Neural cell (in vitro differentiated cells): ENCODE results near the gene NOTCH3.

ENCODE experiments used
- CTCF ChIP-seq: fragments of 450-650 bp; IDR thresholded peaks from 2 replicates; pipeline ENCODE4 v1.5.1; 2014; ENCODE audit warnings: antibody characterized with exemption, mild to moderate bottlenecking, moderate library complexity; ENCODE audit not compliant: poor library complexity, severe bottlenecking
- EP300 ChIP-seq: fragments of 450-650 bp; conservative IDR thresholded peaks from 2 replicates; pipeline ENCODE4 v1.6.1; 2014; ENCODE audit warnings: antibody characterized with exemption, mild to moderate bottlenecking, moderate library complexity; ENCODE audit not compliant: poor library complexity, severe bottlenecking
- EZH2 ChIP-seq: fragments of 200-600, 300-800 bp; shearing (Covaris generic), sonication (generic); IDR thresholded peaks from 2 replicates; pipeline ENCODE4 v1.6.1; 2014; ENCODE audit warnings: antibody characterized with exemption, low read length, borderline replicate concordance, mild to moderate bottlenecking; ENCODE audit not compliant: insufficient read depth, poor library complexity, severe bottlenecking
- MXI1 ChIP-seq: fragments of 450-650 bp; conservative IDR thresholded peaks from 2 replicates; pipeline ENCODE4 v1.6.1; 2014; ENCODE audit warnings: antibody characterized with exemption, mild to moderate bottlenecking; ENCODE audit not compliant: poor library complexity, severe bottlenecking
- POLR2AphosphoS5 ChIP-seq: IDR thresholded peaks from 2 replicates; pipeline ENCODE4 v1.6.1; 2012
- RAD21 ChIP-seq: fragments of 450-650 bp; conservative IDR thresholded peaks from 2 replicates; pipeline ENCODE4 v1.6.1; 2014; ENCODE audit warnings: antibody characterized with exemption, mild to moderate bottlenecking, moderate library complexity
- REST ChIP-seq: IDR thresholded peaks from 2 replicates; pipeline ENCODE4 v1.6.1; 2012; ENCODE audit warnings: borderline replicate concordance
- TAF1 ChIP-seq: IDR thresholded peaks from 2 replicates; pipeline ENCODE4 v1.6.1; 2012; ENCODE audit warnings: low read depth

- TF ChIP-seq EZH2 (no peak), REST (no peak), CTCF (no peak), EP300 (no peak), POLR2AphosphoS5 (no peak), RAD21 (no peak), MXI1 (no peak), TAF1 (no peak)
Observed at GRCh38 chr19:15115080-15115479, 85.7 kb downstream of the NOTCH3 start.
